Uterus (tissue), 4 donors: ENCODE results near the gene GLIS2. TPM values are rescaled to one million over a fixed set of nuclear protein-coding genes. Genes with fewer than 3 reads are reported as not detected.
A peak's percentile ranks its signal among the peaks of the same experiment; 100 is the strongest.
"Not testable (repeated sequence)": the region's sequence is repeated elsewhere in the genome, so short reads cannot be mapped to it uniquely, and the experiment has no call there.

Source experiments
- DNase-seq, 2 donors: peaks; one replicate each; pipeline ENCODE4 v3.0.0-alpha.2; 2019 to 2020
- H3K27ac ChIP-seq, 2 donors: fragments of 200-600 bp; sonication (generic); 1 replicate in 1 of 2; 2 replicates in 1 of 2; pipeline ENCODE4 v1.5.1; 2016 to 2018
- H3K27me3 ChIP-seq, 2 donors: fragments of 200-600 bp; sonication (generic); one replicate each; pipeline ENCODE4 v1.5.1; 2018 to 2019; ENCODE audit warnings: control low read depth in 1 of 2
- H3K36me3 ChIP-seq, 2 donors: fragments of 200-600 bp; sonication (generic); one replicate each; pipeline ENCODE4 v1.5.1; 2019; ENCODE audit warnings: control low read depth in 1 of 2
- H3K4me1 ChIP-seq, 2 donors: fragments of 200-600 bp; sonication (generic); one replicate each; pipeline ENCODE4 v1.5.1; 2018 to 2019; ENCODE audit warnings: control low read depth in 1 of 2
- H3K4me3 ChIP-seq, 2 donors: fragments of 200-600 bp; sonication (generic); 1 replicate in 1 of 2; 2 replicates in 1 of 2; pipeline ENCODE4 v1.5.1; 2018 to 2019; ENCODE audit warnings: mild to moderate bottlenecking in 1 of 2
- H3K9me3 ChIP-seq, 2 donors: fragments of 200-600 bp; sonication (generic); one replicate each; pipeline ENCODE4 v1.5.1; 2019; ENCODE audit warnings: control low read depth in 1 of 2
- POLR2A ChIP-seq, 2 donors: fragments of 450-650 bp; IDR thresholded peaks; one replicate each; pipeline ENCODE4 v1.6.1; 2016; ENCODE audit warnings: antibody characterized with exemption in 2 of 2, mild to moderate bottlenecking in 1 of 2, moderate library complexity in 1 of 2
- intact Hi-C: fragments of 100-400 bp; cut with DNase I; formaldehyde crosslinking; loops from one replicate; pipeline ENCODE4 v1.15.1; 2023; ENCODE audit warnings: low total_unique reads
- total RNA-seq, 4 donors: library from RNA; depleted of rRNA in 3 of 4; stranded (reverse); fragments of >200 nt in 3 of 4; gene quantifications; one replicate each; pipeline versions ENCODE4 v1.1.0 to v1.2.4, GENCODE V29; 2014 to 2023
- TF ChIP-seq, protein P1 (sequence below), 4 experiments: fragments of 200-600 bp in 2 of 4; fragments of 450-650 bp in 2 of 4; sonication (generic) in 2 of 4; IDR thresholded peaks; one replicate each; pipeline ENCODE4 v1.5.1; 2016 to 2019; ENCODE audit warnings: antibody characterized with exemption in 4 of 4, mild to moderate bottlenecking in 2 of 4, moderate library complexity in 1 of 4
- donor health status: DM: yes; HTN: yes; CAD: no.

Gene GLIS2
- total RNA-seq, 4 donors from 2014 or later = 2.9 to 55.8 (median 5.1) TPM

GRCh38 chr16:4339909-4340308 is 24.0 kb downstream of the GLIS2 start:
- no peak overlapping the region for H3K4me3 ChIP-seq
- H3K27ac ChIP-seq = peak overlapping the region in 1 of 2 donors; percentile 56
- H3K36me3 ChIP-seq = no peaks in the 10 kb centered on the region
- no peaks in the 10 kb centered on the region for H3K9me3 ChIP-seq
- DNase-seq = peak; percentile 61 to 65
- peaks cover 0 to 13% of the 10 kb centered on the region in 2 donors for H3K4me1 ChIP-seq
- intact Hi-C loops = no loop called here
- TF ChIP-seq, protein P1, sequence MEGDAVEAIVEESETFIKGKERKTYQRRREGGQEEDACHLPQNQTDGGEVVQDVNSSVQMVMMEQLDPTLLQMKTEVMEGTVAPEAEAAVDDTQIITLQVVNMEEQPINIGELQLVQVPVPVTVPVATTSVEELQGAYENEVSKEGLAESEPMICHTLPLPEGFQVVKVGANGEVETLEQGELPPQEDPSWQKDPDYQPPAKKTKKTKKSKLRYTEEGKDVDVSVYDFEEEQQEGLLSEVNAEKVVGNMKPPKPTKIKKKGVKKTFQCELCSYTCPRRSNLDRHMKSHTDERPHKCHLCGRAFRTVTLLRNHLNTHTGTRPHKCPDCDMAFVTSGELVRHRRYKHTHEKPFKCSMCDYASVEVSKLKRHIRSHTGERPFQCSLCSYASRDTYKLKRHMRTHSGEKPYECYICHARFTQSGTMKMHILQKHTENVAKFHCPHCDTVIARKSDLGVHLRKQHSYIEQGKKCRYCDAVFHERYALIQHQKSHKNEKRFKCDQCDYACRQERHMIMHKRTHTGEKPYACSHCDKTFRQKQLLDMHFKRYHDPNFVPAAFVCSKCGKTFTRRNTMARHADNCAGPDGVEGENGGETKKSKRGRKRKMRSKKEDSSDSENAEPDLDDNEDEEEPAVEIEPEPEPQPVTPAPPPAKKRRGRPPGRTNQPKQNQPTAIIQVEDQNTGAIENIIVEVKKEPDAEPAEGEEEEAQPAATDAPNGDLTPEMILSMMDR (IDR thresholded peaks at IDR 0.05) = peak in 2 of 4 experiments; percentile 11 to 14
- no peak for TF ChIP-seq POLR2A (IDR thresholded peaks at IDR 0.05)
- no peaks in the 10 kb centered on the region for H3K27me3 ChIP-seq

DNA sequence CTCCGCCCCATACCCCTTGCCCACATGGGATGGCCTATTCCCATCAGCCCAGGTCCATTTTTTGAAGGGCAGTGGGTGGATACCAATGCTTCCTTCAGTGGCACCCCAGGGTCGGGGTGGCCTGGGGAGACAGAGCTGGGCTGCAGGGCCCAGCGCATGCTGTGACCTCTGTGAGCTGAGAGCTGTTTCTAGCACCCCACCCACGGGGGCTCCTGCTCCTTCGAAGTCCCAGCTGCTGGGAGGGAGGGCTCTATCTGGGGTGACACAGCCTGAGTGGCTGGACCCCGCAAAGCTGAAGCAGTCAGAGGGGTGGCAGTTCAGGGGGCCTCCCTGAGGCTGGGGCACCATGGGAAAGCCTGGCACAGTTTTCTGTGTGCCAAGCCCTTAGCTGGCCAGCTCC is 24.6 kb downstream of the GLIS2 start:
- Histone ChIP-seq H3K4me1 (peaks cover 0 to 13% of the 10 kb centered on the region in 2 donors), H3K27ac (peak overlapping the region in 1 of 2 donors; percentile 56), H3K4me3 (no peak overlapping the region), H3K27me3 (no peaks in the 10 kb centered on the region), H3K36me3 (no peaks in the 10 kb centered on the region), H3K9me3 (no peaks in the 10 kb centered on the region)
- no peak for DNase-seq
- TF ChIP-seq, protein P1 (IDR thresholded peaks at IDR 0.05) = no peak
- no peak for TF ChIP-seq POLR2A (IDR thresholded peaks at IDR 0.05)
- intact Hi-C loops = no loop called here

DNA sequence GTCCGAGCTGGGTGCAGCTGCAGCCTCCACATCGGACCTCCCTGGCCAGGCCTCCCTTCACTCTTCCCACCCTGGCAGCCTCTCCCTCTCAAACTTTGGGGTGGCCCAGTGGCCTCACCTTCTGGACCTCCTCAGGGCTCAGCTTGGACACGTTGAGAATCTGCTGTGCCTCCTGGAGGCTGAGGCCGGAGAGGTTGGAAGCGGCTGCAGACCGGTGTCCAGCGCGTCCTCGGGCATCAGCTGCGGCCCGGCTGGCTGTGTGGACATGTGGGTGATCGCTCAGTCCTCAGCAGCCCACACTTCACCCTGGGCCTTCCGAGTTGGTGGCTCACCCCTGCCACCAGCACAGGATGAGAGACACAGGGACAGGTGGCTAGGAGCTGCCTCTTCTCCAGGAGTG is 25.4 kb downstream of the GLIS2 start:
- H3K4me1 ChIP-seq = peaks cover 0 to 13% of the 10 kb centered on the region in 2 donors
- H3K27ac ChIP-seq = no peak overlapping the region
- no peak for TF ChIP-seq POLR2A (IDR thresholded peaks at IDR 0.05)
- TF ChIP-seq, protein P1 (IDR thresholded peaks at IDR 0.05) = no peak
- H3K4me3 ChIP-seq = no peak overlapping the region
- H3K36me3 ChIP-seq = no peaks in the 10 kb centered on the region
- intact Hi-C loops = no loop called here
- no peak for DNase-seq
- H3K27me3 ChIP-seq = no peaks in the 10 kb centered on the region
- no peaks in the 10 kb centered on the region for H3K9me3 ChIP-seq

- Histone ChIP-seq H3K27ac (no peak overlapping the region), H3K4me1 (peaks cover 0 to 13% of the 10 kb centered on the region in 2 donors), H3K9me3 (no peaks in the 10 kb centered on the region), H3K36me3 (no peaks in the 10 kb centered on the region), H3K27me3 (no peaks in the 10 kb centered on the region), H3K4me3 (no peak overlapping the region)
- intact Hi-C loops = no loop called here
- TF ChIP-seq POLR2A (IDR thresholded peaks at IDR 0.05) = no peak
- TF ChIP-seq, protein P1 (IDR thresholded peaks at IDR 0.05) = no peak
- no peak for DNase-seq
Measured at GRCh38 chr16:4342866-4343744, 27.2 kb downstream of the GLIS2 start.

GRCh38 chr16:4344300-4344982 is 28.6 kb downstream of the GLIS2 start:
- H3K4me1 ChIP-seq = peaks cover 0 to 12% of the 10 kb centered on the region in 2 donors
- DNase-seq, H3K27ac ChIP-seq, H3K36me3 ChIP-seq, H3K27me3 ChIP-seq, intact Hi-C loops, H3K4me3 ChIP-seq, H3K9me3 ChIP-seq: not testable (repeated sequence)
